ENCODE measurements around the gene SHC2.

The SHC2 gene

GRCh38 chr19:460877-461720 lies at the start of gene SHC2:
Gene SHC2, minus strand, starts transcription at chr19:461033. Its CDS starts 37 bp downstream, at chr19:460996.
- in situ Hi-C loops (cut with MboI; ENCODE audit: low pct_unique_long_range_greater_than_20kb, low sequenced_read_pairs) = no loop called here
- DNase-seq = no peak

DNA sequence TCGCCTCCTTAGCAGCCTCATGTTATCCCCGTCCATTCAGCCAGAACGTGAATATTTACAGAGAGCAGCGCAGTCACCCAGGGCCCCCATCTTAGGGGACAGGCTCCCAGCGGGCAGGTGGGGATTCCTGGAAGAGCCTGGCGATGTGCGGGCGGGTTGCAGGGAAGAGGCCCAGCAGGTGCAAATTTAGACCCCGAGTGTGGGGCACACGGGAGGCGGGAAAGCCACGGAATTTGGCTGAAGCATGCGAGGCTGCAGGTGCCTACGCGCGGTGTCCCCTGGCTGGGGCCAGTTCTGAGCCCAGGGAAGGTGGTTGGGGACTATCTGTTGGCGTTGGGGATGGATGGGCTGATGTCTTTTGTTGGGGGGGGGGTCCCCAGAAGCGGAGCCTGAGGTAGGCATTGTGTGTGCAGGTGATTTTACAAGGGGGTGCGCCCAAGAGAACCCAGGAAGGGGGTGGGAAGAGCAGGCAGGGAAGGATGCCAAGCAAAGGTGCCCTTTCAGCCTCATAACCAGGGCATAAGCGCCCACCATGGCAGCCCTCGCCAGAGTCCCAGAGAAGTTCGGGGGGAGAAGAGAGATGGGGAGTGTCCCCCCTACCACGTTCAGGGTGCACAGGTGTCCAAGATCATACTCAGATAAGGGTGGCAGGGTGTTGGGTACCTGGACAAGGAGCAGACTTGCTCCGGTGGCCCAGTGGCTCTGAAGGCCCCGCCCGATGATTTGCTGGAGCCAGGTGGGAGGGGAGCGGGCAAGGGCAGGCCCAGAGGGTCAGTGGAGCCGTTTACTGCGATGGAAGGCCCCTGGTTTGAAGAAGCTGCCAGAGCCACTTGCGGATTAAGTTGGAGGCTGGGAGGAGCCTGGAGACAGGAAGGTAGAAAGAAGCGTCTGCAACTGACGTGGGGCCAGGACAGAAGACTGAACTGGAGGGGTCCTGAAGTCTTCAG lies 47.6 kb upstream of the SHC2 start:
- in situ Hi-C loops (cut with MboI; ENCODE audit: low pct_unique_long_range_greater_than_20kb, low sequenced_read_pairs) = no loop called here
- DNase-seq = no peak

DNA sequence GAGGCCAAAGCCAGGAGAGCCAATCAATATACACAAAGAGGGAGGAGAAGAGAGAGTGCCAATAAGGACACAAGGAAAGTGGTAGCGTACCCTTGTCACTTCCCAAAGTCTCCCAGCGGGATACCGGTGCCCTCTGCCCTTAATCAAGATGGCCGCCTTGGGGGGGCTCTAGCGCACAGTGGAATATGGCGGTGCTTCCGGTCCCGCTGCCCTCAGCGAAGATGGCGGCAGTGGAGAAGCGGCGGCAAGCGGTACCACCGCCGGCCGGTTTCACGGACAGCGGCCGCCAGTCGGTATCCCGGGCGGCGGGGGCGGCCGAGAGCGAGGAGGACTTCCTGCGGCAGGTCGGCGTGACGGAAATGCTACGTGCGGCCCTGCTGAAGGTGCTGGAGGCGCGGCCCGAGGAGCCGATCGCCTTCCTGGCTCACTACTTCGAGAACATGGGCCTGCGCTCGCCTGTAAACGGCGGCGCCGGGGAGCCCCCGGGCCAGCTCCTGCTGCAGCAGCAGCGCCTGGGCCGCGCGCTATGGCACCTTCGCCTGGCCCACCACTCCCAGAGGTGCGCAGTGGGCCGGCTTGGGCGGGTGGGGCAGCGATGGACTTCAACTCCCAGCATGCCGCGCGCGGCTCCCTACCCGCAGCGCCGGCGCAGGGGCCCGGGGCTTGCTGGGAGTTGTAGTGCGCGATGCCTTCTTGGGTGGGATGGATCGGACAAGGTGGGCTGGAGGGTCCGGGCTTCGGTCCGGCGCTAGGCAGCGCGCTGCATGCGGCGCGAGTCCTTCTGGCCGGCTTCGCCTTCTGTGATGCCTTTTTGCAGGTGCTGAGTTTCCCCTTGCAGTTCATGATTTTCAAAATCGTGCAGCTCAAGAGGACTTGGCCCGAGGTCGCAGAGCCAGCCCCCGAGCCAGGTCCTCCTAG lies 46.7 kb upstream of the SHC2 start, which contains the start of gene TPGS1:
Gene TPGS1, plus strand, starts transcription at position 212 of the 918 bp plus-strand sequence. Its CDS starts 10 bp downstream, at position 222.
- DNase-seq = peak; percentile 99

DNA sequence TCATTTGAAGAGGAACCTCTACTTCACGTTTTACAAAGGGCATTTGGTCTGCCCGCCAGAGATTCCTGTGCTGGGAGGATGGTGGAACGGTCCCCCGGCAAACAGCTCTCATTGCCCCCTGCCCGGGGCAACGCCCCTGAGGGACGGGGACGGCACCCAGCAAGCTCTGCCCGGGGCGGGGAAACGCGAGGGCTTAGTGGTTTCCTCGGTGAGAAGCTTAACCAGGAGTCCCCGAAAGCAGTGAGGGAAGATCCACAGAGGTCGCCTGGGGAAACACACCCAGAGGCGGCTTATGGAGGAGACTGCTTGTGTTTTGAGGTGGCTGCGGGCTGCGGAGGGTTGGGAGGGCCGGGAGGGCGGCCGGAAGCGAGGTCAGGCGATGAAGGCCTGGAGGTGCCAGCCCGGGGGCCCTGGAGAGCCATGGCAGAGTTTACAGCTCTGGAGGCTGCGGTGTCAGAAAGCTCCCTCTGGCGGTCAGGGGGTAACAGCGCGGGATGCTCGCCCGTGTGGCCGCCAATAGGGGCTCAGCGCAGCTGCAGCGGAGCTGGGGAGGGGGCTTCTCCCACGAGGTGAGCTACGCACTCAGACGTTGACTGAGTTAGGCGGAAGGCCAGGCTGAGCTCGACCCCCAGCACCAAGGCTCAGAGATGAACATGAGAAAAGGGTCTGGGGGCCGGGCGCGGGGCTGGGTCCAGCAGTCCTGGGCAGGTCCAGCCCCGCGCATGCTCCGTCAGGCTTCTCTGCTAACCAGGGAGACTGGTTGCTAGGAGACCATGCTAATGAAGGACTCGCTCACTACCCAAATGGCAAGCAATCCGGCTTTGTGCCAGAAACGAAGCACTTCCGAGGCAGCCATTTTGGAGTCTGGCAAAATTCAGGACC lies 45.8 kb upstream of the SHC2 start:
- in situ Hi-C loops (cut with MboI; ENCODE audit: low pct_unique_long_range_greater_than_20kb, low sequenced_read_pairs) = no loop called here
- peak; percentile 97 for DNase-seq

More for the DNA sequence above, 46.7 kb upstream of the SHC2 start, which contains the start of gene TPGS1:
- in situ Hi-C loops (cut with MboI; ENCODE audit: low pct_unique_long_range_greater_than_20kb, low sequenced_read_pairs) = no loop called here

GRCh38 chr19:504616-505015 lies 43.8 kb upstream of the SHC2 start:
- DNase-seq = no peak
- in situ Hi-C loops (cut with MboI; ENCODE audit: low pct_unique_long_range_greater_than_20kb, low sequenced_read_pairs) = no loop called here

DNA sequence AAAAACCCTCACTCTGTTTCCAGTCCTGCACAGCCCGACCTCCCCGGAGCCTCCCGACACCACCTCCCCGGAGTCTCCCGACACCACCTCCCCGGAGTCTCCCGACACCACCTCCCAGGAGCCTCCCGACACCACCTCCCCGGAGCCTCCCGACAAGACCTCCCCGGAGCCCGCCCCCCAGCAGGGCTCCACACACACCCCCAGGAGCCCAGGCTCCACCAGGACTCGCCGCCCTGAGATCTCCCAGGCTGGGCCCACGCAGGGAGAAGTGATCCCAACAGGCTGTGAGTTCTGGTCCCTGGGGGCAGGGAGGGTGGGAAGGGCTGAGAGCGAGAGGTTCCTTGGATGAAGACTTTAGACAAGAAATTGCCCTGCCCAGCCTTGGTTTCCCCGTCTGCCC lies 40.8 kb upstream of the SHC2 start:
- DNase-seq = no peak
- in situ Hi-C loops (cut with MboI; ENCODE audit: low pct_unique_long_range_greater_than_20kb, low sequenced_read_pairs) = no loop called here

- DNase-seq = no peak
- in situ Hi-C loops (cut with MboI; ENCODE audit: low pct_unique_long_range_greater_than_20kb, low sequenced_read_pairs) = no loop called here
Observed at GRCh38 chr19:498977-499623, 38.3 kb upstream of the SHC2 start.

- in situ Hi-C loops (cut with MboI; ENCODE audit: low pct_unique_long_range_greater_than_20kb, low sequenced_read_pairs) = no loop called here
- no peak for DNase-seq
Observed at GRCh38 chr19:498511-498891, 37.7 kb upstream of the SHC2 start.

DNA sequence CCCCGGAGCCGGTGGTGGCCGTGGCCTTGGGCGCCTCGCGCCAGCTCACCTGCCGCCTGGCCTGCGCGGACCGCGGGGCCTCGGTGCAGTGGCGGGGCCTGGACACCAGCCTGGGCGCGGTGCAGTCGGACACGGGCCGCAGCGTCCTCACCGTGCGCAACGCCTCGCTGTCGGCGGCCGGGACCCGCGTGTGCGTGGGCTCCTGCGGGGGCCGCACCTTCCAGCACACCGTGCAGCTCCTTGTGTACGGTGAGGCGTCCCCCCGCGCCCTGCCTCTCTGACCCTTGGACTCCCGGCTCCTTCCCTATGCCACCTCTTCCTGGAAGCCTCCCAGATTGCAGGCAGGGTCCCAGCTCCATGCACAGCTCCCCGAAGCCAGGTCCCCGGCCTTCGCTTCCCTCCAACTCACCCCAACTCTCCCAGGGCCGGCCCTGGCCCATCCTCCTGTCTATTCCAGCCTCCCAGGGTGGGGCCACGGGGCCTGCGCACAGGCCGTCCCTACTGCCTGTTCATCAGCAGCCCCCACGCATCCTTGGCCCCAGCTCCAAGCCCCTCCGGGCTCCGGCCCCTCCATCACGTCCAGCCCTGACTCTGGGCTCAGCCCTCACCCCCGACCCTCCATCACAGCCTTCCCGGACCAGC lies 37.2 kb upstream of the SHC2 start:
- in situ Hi-C loops (cut with MboI; ENCODE audit: low pct_unique_long_range_greater_than_20kb, low sequenced_read_pairs) = no loop called here
- no peak for DNase-seq

- DNase-seq = no peak
- in situ Hi-C loops (cut with MboI; ENCODE audit: low pct_unique_long_range_greater_than_20kb, low sequenced_read_pairs) = no loop called here
Observed at GRCh38 chr19:497491-497868, 36.6 kb upstream of the SHC2 start.

DNA sequence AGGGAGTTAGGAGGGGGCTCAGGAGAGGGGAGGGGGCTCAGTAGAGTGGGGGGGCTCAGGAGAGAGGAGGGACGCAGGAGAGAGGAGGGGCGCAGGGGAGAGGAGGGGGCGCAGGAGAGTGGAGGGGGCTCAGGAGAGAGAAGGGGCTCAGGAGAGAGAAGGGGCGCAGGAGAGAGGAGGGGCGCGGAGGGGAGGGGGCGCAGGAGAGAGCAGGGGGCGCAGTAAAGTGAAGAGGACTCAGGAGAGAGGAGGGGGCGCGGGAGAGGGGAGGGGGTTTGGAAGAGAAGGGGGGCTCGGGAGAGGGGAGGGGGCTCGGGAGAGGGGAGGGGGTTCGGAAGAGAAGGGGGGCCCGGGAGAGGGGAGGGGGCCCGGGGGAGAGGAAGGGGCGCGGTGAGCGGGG lies 36.2 kb upstream of the SHC2 start:
- DNase-seq = no peak
- in situ Hi-C loops (cut with MboI; ENCODE audit: low pct_unique_long_range_greater_than_20kb, low sequenced_read_pairs) = no loop called here

DNA sequence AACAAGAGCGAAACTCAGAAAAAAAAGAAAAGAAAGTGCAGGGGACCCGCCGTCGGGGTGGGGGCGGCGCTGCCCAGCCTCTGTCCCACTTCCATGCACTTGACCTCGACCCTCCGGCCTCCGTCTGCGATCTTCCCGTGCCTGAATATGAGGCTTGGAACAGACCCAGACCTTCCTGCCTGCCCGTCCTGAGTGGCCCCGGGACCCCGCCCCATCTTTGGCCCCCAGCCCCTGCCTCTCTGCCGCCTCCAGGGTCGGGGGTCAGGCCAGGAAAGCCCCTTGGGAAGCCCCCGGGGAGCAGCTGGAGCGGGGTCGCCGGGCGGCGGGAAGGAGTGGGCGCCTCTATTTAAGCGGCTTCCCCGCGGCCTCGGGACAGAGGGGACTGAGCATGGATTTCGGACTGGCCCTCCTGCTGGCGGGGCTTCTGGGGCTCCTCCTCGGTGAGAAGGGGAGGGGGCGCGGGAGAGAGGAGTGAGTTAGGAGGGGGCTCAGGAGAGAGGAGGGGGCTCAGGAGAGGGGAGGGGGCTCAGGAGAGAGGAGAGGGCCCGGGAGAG lies 35.4 kb upstream of the SHC2 start, which contains the start of gene MADCAM1:
Gene MADCAM1, plus strand, starts transcription at position 375 of the 554 bp plus-strand sequence. Its CDS starts 14 bp downstream, at position 389.
- in situ Hi-C loops (cut with MboI; ENCODE audit: low pct_unique_long_range_greater_than_20kb, low sequenced_read_pairs) = no loop called here
- DNase-seq = no peak

DNA sequence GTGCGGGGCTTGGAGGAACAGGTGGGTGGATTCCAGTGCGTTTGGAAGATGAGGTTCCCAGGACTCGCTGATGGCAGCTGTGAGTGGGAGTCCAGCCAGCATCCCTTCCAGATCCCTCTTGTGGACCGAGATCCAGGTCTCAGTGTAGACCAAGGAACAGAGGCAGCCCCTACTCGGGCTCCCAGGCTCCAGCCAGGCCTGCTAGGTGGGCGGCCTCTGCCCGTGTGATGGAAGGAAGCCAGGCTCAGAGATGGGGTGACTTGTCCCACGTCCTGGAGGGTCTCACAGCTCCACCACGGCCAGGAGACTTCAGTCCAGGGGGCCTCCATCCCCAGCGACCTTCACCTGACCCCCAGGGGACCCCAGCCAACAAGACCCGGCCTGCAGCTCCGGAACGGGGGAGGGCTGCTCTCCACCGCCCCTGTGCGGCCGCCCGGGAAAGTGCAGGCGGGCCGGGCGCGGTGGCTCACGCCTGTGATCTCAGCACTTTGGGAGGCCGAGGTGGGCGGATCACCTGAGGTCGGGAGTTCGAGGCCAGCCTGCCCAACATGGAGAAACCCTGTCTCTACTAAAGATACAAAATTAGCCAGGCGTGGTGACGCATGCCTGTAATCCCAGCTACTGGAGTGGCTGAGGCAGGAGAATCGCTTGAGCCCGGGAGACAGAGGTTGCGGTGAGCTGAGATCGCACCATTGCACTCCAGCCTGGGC lies 34.7 kb upstream of the SHC2 start:
- peak; percentile 72 for DNase-seq

GRCh38 chr19:495081-495401 lies 34.2 kb upstream of the SHC2 start:
- in situ Hi-C loops (cut with MboI; ENCODE audit: low pct_unique_long_range_greater_than_20kb, low sequenced_read_pairs) = no loop called here
- DNase-seq = no peak

More for the DNA sequence above, 34.7 kb upstream of the SHC2 start:
- in situ Hi-C loops (cut with MboI; ENCODE audit: low pct_unique_long_range_greater_than_20kb, low sequenced_read_pairs) = no loop called here

GRCh38 chr19:494171-495080 lies 33.6 kb upstream of the SHC2 start:
- in situ Hi-C loops (cut with MboI; ENCODE audit: low pct_unique_long_range_greater_than_20kb, low sequenced_read_pairs) = no loop called here
- no peak for DNase-seq
